ENCODE measurements around the gene ZNF618.

The ZNF618 gene

DNA sequence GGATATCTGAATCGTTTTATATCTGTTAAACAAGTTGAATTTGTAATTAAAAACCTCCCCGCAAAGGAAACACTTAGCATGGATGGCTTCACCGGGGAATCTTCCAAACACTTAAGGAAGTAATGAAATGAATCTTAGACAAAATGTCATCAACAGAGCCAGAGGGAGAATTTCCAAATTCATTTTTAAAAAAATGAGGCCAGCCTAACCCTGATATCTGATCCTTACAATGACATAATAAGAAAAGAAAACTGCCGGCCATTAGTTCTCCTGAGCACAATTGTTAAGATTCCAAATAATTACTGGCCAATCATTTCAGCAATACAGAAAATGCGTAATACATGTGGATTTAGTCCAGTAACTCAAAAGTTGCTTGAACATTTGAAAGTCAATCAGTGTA, 229.1 kb downstream of the ZNF618 start:
- DNase-seq (ENCODE audit: extremely low read depth, low read depth), result no peak
- no peak for TF ChIP-seq CTCF (IDR thresholded peaks at IDR 0.05; ENCODE audit: low read depth, low read length)

Data from AG09319 (cell line).